ENCODE data around the gene MMP13. TPM values are rescaled to one million over a fixed set of nuclear protein-coding genes. Genes with fewer than 3 reads are reported as not detected.
"Not testable (repeated sequence)": the region's sequence is repeated elsewhere in the genome, so short reads cannot be mapped to it uniquely, and the experiment has no call there.

MMP13 gene
- total RNA-seq: under 1 TPM in 1 of 2 donors, not detected in 1; 0.51 TPM

- Mint-ChIP-seq H3K36me3 (no peaks in the 10 kb centered on the region), H3K27ac (no peak within 1 kb of the TSS), H3K9me3 (no peaks in the 10 kb centered on the region)
- DNase-seq (ENCODE audit: low spot score in 2 of 2) (no peak), ATAC-seq (no peak)
Observed at GRCh38 chr11:102955624-102956023, at the start of gene MMP13. TSS of gene MMP13 (minus strand) at chr11:102955732. CDS start at chr11:102955705, 27 bp downstream.

GRCh38 chr11:103004234-103004633 lies 48.7 kb upstream of the MMP13 start:
- not testable (repeated sequence) for ATAC-seq; H3K36me3 Mint-ChIP-seq; H3K9me3 Mint-ChIP-seq; H3K27ac Mint-ChIP-seq; DNase-seq (ENCODE audit: low spot score in 2 of 2)

GRCh38 chr11:102994105-102994504 lies 38.6 kb upstream of the MMP13 start:
- peaks cover 0 to 4% of the 10 kb centered on the region in 2 donors for H3K9me3 Mint-ChIP-seq
- no peak overlapping the region for H3K27ac Mint-ChIP-seq
- DNase-seq (ENCODE audit: low spot score in 2 of 2) (no peak), ATAC-seq (no peak)
- H3K36me3 Mint-ChIP-seq: no peaks in the 10 kb centered on the region

- ATAC-seq (no peak), DNase-seq (ENCODE audit: low spot score in 2 of 2) (no peak)
- Mint-ChIP-seq H3K9me3 (no peaks in the 10 kb centered on the region), H3K36me3 (no peaks in the 10 kb centered on the region), H3K27ac (no peak overlapping the region)
Observed at GRCh38 chr11:102991776-102992175, 36.2 kb upstream of the MMP13 start.

- Mint-ChIP-seq H3K9me3 (no peaks in the 10 kb centered on the region), H3K36me3 (no peaks in the 10 kb centered on the region), H3K27ac (no peak overlapping the region)
- DNase-seq (ENCODE audit: low spot score in 2 of 2) (no peak), ATAC-seq (no peak)
Observed at GRCh38 chr11:102990145-102990544, 34.6 kb upstream of the MMP13 start.

GRCh38 chr11:102989379-102990047 lies 34.0 kb upstream of the MMP13 start:
- DNase-seq (ENCODE audit: low spot score in 2 of 2): no peak
- ATAC-seq: no peak
- no peaks in the 10 kb centered on the region for H3K9me3 Mint-ChIP-seq
- H3K27ac Mint-ChIP-seq: peak overlapping the region in 1 of 2 donors; percentile 19
- no peaks in the 10 kb centered on the region for H3K36me3 Mint-ChIP-seq

GRCh38 chr11:102986815-102987214 lies 31.3 kb upstream of the MMP13 start:
- no peak overlapping the region for H3K27ac Mint-ChIP-seq
- ATAC-seq (peak in 1 of 2 donors; percentile 24), DNase-seq (ENCODE audit: low spot score in 2 of 2) (no peak)
- no peaks in the 10 kb centered on the region for H3K9me3 Mint-ChIP-seq
- H3K36me3 Mint-ChIP-seq: no peaks in the 10 kb centered on the region

- no peaks in the 10 kb centered on the region for H3K9me3 Mint-ChIP-seq
- no peak for ATAC-seq
- H3K36me3 Mint-ChIP-seq: no peaks in the 10 kb centered on the region
- H3K27ac Mint-ChIP-seq: no peak overlapping the region
- no peak for DNase-seq (ENCODE audit: low spot score in 2 of 2)
Observed at GRCh38 chr11:102985850-102986249, 30.3 kb upstream of the MMP13 start.

GRCh38 chr11:102983486-102983885 lies 28.0 kb upstream of the MMP13 start:
- DNase-seq (ENCODE audit: low spot score in 2 of 2): no peak
- H3K27ac Mint-ChIP-seq: no peak overlapping the region
- no peaks in the 10 kb centered on the region for H3K9me3 Mint-ChIP-seq
- ATAC-seq: no peak
- H3K36me3 Mint-ChIP-seq: no peaks in the 10 kb centered on the region

GRCh38 chr11:102981324-102981910 lies 25.9 kb upstream of the MMP13 start:
- H3K9me3 Mint-ChIP-seq: no peaks in the 10 kb centered on the region
- ATAC-seq (peak in 1 of 2 donors; percentile 66), DNase-seq (ENCODE audit: low spot score in 2 of 2) (no peak)
- H3K36me3 Mint-ChIP-seq: no peaks in the 10 kb centered on the region
- no peak overlapping the region for H3K27ac Mint-ChIP-seq

- no peaks in the 10 kb centered on the region for H3K36me3 Mint-ChIP-seq
- no peak for DNase-seq (ENCODE audit: low spot score in 2 of 2)
- ATAC-seq: no peak
- H3K9me3 Mint-ChIP-seq: no peaks in the 10 kb centered on the region
- no peak overlapping the region for H3K27ac Mint-ChIP-seq
Observed at GRCh38 chr11:102974552-102975280, 19.2 kb upstream of the MMP13 start.

- H3K9me3 Mint-ChIP-seq; DNase-seq (ENCODE audit: low spot score in 2 of 2); H3K27ac Mint-ChIP-seq; ATAC-seq; H3K36me3 Mint-ChIP-seq: not testable (repeated sequence)
Observed at GRCh38 chr11:102973698-102974097, 18.2 kb upstream of the MMP13 start.

- no peaks in the 10 kb centered on the region for H3K36me3 Mint-ChIP-seq
- H3K9me3 Mint-ChIP-seq: no peaks in the 10 kb centered on the region
- ATAC-seq: no peak
- no peak for DNase-seq (ENCODE audit: low spot score in 2 of 2)
- no peak overlapping the region for H3K27ac Mint-ChIP-seq
Observed at GRCh38 chr11:102972853-102973252, 17.3 kb upstream of the MMP13 start.

GRCh38 chr11:102971766-102972165 lies 16.2 kb upstream of the MMP13 start:
- DNase-seq (ENCODE audit: low spot score in 2 of 2) (no peak), ATAC-seq (no peak)
- H3K27ac Mint-ChIP-seq: no peak overlapping the region
- no peaks in the 10 kb centered on the region for H3K36me3 Mint-ChIP-seq
- no peaks in the 10 kb centered on the region for H3K9me3 Mint-ChIP-seq

- DNase-seq (ENCODE audit: low spot score in 2 of 2) (no peak), ATAC-seq (no peak)
- H3K9me3 Mint-ChIP-seq: no peaks in the 10 kb centered on the region
- H3K27ac Mint-ChIP-seq: no peak overlapping the region
- no peaks in the 10 kb centered on the region for H3K36me3 Mint-ChIP-seq
Observed at GRCh38 chr11:102967497-102967896, 12.0 kb upstream of the MMP13 start.

- ATAC-seq (no peak), DNase-seq (ENCODE audit: low spot score in 2 of 2) (no peak)
- no peaks in the 10 kb centered on the region for H3K9me3 Mint-ChIP-seq
- no peaks in the 10 kb centered on the region for H3K36me3 Mint-ChIP-seq
- no peak overlapping the region for H3K27ac Mint-ChIP-seq
Observed at GRCh38 chr11:102966011-102966410, 10.5 kb upstream of the MMP13 start.

GRCh38 chr11:102964867-102965266 lies 9.3 kb upstream of the MMP13 start:
- no peak overlapping the region for H3K27ac Mint-ChIP-seq
- H3K9me3 Mint-ChIP-seq: no peaks in the 10 kb centered on the region
- H3K36me3 Mint-ChIP-seq: no peaks in the 10 kb centered on the region
- DNase-seq (ENCODE audit: low spot score in 2 of 2) (no peak), ATAC-seq (no peak)

GRCh38 chr11:102957953-102958352 lies 2.4 kb upstream of the MMP13 start:
- Mint-ChIP-seq H3K9me3 (no peaks in the 10 kb centered on the region), H3K27ac (no peak overlapping the region), H3K36me3 (no peaks in the 10 kb centered on the region)
- ATAC-seq (no peak), DNase-seq (ENCODE audit: low spot score in 2 of 2) (no peak)
